ENCODE data around the gene CHAC2.
A peak's percentile ranks its signal among the peaks of the same experiment; 100 is the strongest.
"Not testable (repeated sequence)": the region's sequence is repeated elsewhere in the genome, so short reads cannot be mapped to it uniquely, and the experiment has no call there.

The CHAC2 gene

GRCh38 chr2:53767405-53768241, at the start of gene CHAC2:
Gene CHAC2, plus strand, starts transcription at chr2:53767804. Its CDS starts 83 bp downstream, at chr2:53767887.
- peak; percentile 87 for DNase-seq (ENCODE audit: low spot score)

GRCh38 chr2:53720944-53721343, 46.7 kb upstream of the CHAC2 start:
- not testable (repeated sequence) for DNase-seq (ENCODE audit: low spot score)

- no peak for DNase-seq (ENCODE audit: low spot score)
Measured at GRCh38 chr2:53724536-53724935, 43.1 kb upstream of the CHAC2 start.

GRCh38 chr2:53725662-53726061, 41.9 kb upstream of the CHAC2 start:
- DNase-seq (ENCODE audit: low spot score) = no peak

- DNase-seq (ENCODE audit: low spot score) = no peak
Measured at GRCh38 chr2:53727921-53728320, 39.7 kb upstream of the CHAC2 start.

- no peak for DNase-seq (ENCODE audit: low spot score)
Measured at GRCh38 chr2:53729143-53729762, 38.4 kb upstream of the CHAC2 start.

- DNase-seq (ENCODE audit: low spot score) = no peak
Measured at GRCh38 chr2:53737091-53737490, 30.5 kb upstream of the CHAC2 start.

- DNase-seq (ENCODE audit: low spot score) = no peak
Measured at GRCh38 chr2:53739032-53739431, 28.6 kb upstream of the CHAC2 start.

GRCh38 chr2:53740170-53740569, 27.4 kb upstream of the CHAC2 start:
- no peak for DNase-seq (ENCODE audit: low spot score)

GRCh38 chr2:53744395-53745065, 23.1 kb upstream of the CHAC2 start:
- DNase-seq (ENCODE audit: low spot score) = no peak

- no peak for DNase-seq (ENCODE audit: low spot score)
Measured at GRCh38 chr2:53750041-53750768, 17.4 kb upstream of the CHAC2 start.

- no peak for DNase-seq (ENCODE audit: low spot score)
Measured at GRCh38 chr2:53751728-53752127, 15.9 kb upstream of the CHAC2 start.

- DNase-seq (ENCODE audit: low spot score) = no peak
Measured at GRCh38 chr2:53752385-53752784, 15.2 kb upstream of the CHAC2 start.

GRCh38 chr2:53753041-53753440, 14.6 kb upstream of the CHAC2 start:
- no peak for DNase-seq (ENCODE audit: low spot score)

GRCh38 chr2:53755121-53755520, 12.5 kb upstream of the CHAC2 start:
- DNase-seq (ENCODE audit: low spot score) = no peak

GRCh38 chr2:53756644-53757043, 11.0 kb upstream of the CHAC2 start:
- no peak for DNase-seq (ENCODE audit: low spot score)

- DNase-seq (ENCODE audit: low spot score) = not testable (repeated sequence)
Measured at GRCh38 chr2:53757206-53757605, 10.4 kb upstream of the CHAC2 start.

- DNase-seq (ENCODE audit: low spot score) = no peak
Measured at GRCh38 chr2:53765767-53766166, 1.8 kb upstream of the CHAC2 start.

- no peak for DNase-seq (ENCODE audit: low spot score)
Measured at GRCh38 chr2:53768242-53768542, 588 bp downstream of the CHAC2 start.

- no peak for DNase-seq (ENCODE audit: low spot score)
Measured at GRCh38 chr2:53769318-53769945, 1.8 kb downstream of the CHAC2 start.

GRCh38 chr2:53770264-53770663, 2.7 kb downstream of the CHAC2 start:
- no peak for DNase-seq (ENCODE audit: low spot score)

- no peak for DNase-seq (ENCODE audit: low spot score)
Measured at GRCh38 chr2:53777134-53777533, 9.5 kb downstream of the CHAC2 start.

Measured in left forelimb (tissue), 1 donor.